GM12891 (cell line): ENCODE data around the gene MAPK8.

Source experiments
- PAX5 ChIP-seq: IDR thresholded peaks from 2 replicates; pipeline ENCODE4 v1.6.1; 2011; ENCODE audit warnings: low read length, moderate library complexity, mild to moderate bottlenecking; ENCODE audit not compliant: insufficient read depth, severe bottlenecking
- POLR2A ChIP-seq: IDR thresholded peaks from 2 replicates; pipeline ENCODE4 v1.6.1; 2011; ENCODE audit warnings: low read depth, low read length, control low read depth
- POLR2AphosphoS5 ChIP-seq: IDR thresholded peaks from 2 replicates; pipeline ENCODE4 v1.6.1; 2011; ENCODE audit warnings: low read depth, low read length, control low read depth
- POU2F2 ChIP-seq: IDR thresholded peaks from 2 replicates; pipeline ENCODE4 v1.6.1; 2011; ENCODE audit warnings: low read depth, mild to moderate bottlenecking, control low read depth, low read length, moderate library complexity
- SPI1 ChIP-seq: IDR thresholded peaks from 2 replicates; pipeline ENCODE4 v1.6.1; 2011; ENCODE audit warnings: low read depth, low read length, control low read depth
- TAF1 ChIP-seq: IDR thresholded peaks from 2 replicates; pipeline ENCODE4 v1.6.1; 2011; ENCODE audit warnings: low read depth, low read length, control low read depth

GRCh38 chr10:48383393-48383792 is 76.9 kb downstream of the MAPK8 start:
- TF ChIP-seq TAF1 (no peak), POLR2A (no peak), POLR2AphosphoS5 (no peak), PAX5 (no peak), SPI1 (no peak), POU2F2 (no peak)
